ENCODE data around the gene NFIA.

Gene NFIA

DNA sequence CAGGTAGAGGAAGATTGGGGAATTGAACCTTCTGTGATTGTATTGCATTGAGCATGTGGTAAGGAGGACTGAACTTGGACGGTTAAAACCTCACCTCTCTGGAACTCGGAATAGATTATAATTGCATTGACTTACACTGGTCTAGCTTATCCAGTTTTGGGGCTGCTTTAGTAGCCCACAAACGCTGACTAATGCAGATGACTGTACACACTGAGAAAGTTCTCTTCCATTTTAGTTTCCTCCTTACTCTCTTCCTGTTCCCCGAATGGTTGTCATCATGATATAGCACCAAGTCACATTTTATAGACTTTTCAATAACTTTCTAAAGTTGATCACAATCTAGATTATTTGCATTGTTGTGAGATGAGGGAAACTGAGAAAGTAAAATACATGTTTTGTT lies 78.2 kb downstream of the NFIA start:
- Histone ChIP-seq H4K20me1 (ENCODE audit: insufficient read depth) (no peaks in the 10 kb centered on the region), H3K79me2 (ENCODE audit: insufficient read depth, low read depth) (no peaks in the 10 kb centered on the region), H3K4me2 (no peak overlapping the region), H3K4me1 (ENCODE audit: low read depth, poor library complexity, severe bottlenecking) (peaks cover 17% of the 10 kb centered on the region), H3K27me3 (ENCODE audit: insufficient read depth, low read depth) (peaks cover 42% of the 10 kb centered on the region; the same call in 1 of the 2 replicates), H3K9ac (no peak overlapping the region), H3K36me3 (ENCODE audit: insufficient read depth) (no peaks in the 10 kb centered on the region), H3K27ac (no peak overlapping the region), H2AFZ (ENCODE audit: low read depth) (no peak overlapping the region), H3K4me3 (IDR thresholded peaks at IDR 0.05; ENCODE audit: insufficient read depth, low read depth, low read length) (no peak overlapping the region)
- TF ChIP-seq, protein P1, sequence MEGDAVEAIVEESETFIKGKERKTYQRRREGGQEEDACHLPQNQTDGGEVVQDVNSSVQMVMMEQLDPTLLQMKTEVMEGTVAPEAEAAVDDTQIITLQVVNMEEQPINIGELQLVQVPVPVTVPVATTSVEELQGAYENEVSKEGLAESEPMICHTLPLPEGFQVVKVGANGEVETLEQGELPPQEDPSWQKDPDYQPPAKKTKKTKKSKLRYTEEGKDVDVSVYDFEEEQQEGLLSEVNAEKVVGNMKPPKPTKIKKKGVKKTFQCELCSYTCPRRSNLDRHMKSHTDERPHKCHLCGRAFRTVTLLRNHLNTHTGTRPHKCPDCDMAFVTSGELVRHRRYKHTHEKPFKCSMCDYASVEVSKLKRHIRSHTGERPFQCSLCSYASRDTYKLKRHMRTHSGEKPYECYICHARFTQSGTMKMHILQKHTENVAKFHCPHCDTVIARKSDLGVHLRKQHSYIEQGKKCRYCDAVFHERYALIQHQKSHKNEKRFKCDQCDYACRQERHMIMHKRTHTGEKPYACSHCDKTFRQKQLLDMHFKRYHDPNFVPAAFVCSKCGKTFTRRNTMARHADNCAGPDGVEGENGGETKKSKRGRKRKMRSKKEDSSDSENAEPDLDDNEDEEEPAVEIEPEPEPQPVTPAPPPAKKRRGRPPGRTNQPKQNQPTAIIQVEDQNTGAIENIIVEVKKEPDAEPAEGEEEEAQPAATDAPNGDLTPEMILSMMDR (conservative IDR thresholded peaks at IDR 0.05; ENCODE audit: low read depth, low read length), result no peak

- Histone ChIP-seq H4K20me1 (ENCODE audit: insufficient read depth) (no peaks in the 10 kb centered on the region), H3K4me2 (no peak overlapping the region), H3K79me2 (ENCODE audit: insufficient read depth, low read depth) (no peaks in the 10 kb centered on the region), H3K36me3 (ENCODE audit: insufficient read depth) (no peaks in the 10 kb centered on the region), H3K4me1 (ENCODE audit: low read depth, poor library complexity, severe bottlenecking) (peaks cover 9% of the 10 kb centered on the region), H3K9ac (no peak overlapping the region), H2AFZ (ENCODE audit: low read depth) (no peak overlapping the region), H3K4me3 (IDR thresholded peaks at IDR 0.05; ENCODE audit: insufficient read depth, low read depth, low read length) (no peak overlapping the region), H3K27me3 (ENCODE audit: insufficient read depth, low read depth) (peaks cover 25% of the 10 kb centered on the region; the same call in 1 of the 2 replicates), H3K27ac (no peak overlapping the region)
- TF ChIP-seq, protein P1 (conservative IDR thresholded peaks at IDR 0.05; ENCODE audit: low read depth, low read length), result no peak
Measured at GRCh38 chr1:61162520-61163258, 80.3 kb downstream of the NFIA start.

GRCh38 chr1:61163355-61163754 lies 81.0 kb downstream of the NFIA start:
- peaks cover 18% of the 10 kb centered on the region; the same call in 1 of the 2 replicates for H3K27me3 ChIP-seq (ENCODE audit: insufficient read depth, low read depth)
- H4K20me1 ChIP-seq (ENCODE audit: insufficient read depth), result no peaks in the 10 kb centered on the region
- H3K79me2 ChIP-seq (ENCODE audit: insufficient read depth, low read depth), result no peaks in the 10 kb centered on the region
- no peak overlapping the region for H3K27ac ChIP-seq
- no peak overlapping the region for H3K9ac ChIP-seq
- no peak overlapping the region for H3K4me3 ChIP-seq (IDR thresholded peaks at IDR 0.05; ENCODE audit: insufficient read depth, low read depth, low read length)
- H3K4me2 ChIP-seq, result no peak overlapping the region
- TF ChIP-seq, protein P1 (conservative IDR thresholded peaks at IDR 0.05; ENCODE audit: low read depth, low read length), result no peak
- no peaks in the 10 kb centered on the region for H3K36me3 ChIP-seq (ENCODE audit: insufficient read depth)
- H2AFZ ChIP-seq (ENCODE audit: low read depth), result no peak overlapping the region
- peaks cover 2% of the 10 kb centered on the region for H3K4me1 ChIP-seq (ENCODE audit: low read depth, poor library complexity, severe bottlenecking)

DNA sequence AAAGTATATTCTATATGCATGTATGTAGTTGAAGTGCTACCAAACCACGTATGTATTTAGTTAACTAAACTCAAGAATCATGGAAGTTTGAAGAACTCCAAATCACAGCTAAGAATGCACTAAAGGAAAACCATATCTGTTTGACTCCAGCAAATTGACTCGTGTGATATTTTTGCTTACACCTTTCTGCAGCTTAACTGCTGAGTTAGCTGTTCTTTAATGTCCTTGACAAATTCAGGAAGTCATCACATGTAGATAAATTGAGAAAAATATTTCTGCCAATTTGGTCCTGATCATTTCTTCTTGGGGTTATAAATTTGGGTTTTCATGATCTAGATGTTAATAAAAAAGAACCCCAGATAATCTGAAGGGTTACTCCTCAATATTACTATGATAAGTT lies 83.0 kb downstream of the NFIA start:
- TF ChIP-seq, protein P1 (conservative IDR thresholded peaks at IDR 0.05; ENCODE audit: low read depth, low read length), result no peak
- no peak overlapping the region for H3K9ac ChIP-seq
- no peak overlapping the region for H3K4me2 ChIP-seq
- H3K27me3 ChIP-seq (ENCODE audit: insufficient read depth, low read depth), result no peaks in the 10 kb centered on the region; the same call in 1 of the 2 replicates
- H4K20me1 ChIP-seq (ENCODE audit: insufficient read depth), result no peaks in the 10 kb centered on the region
- H3K27ac ChIP-seq, result no peak overlapping the region
- H2AFZ ChIP-seq (ENCODE audit: low read depth), result no peak overlapping the region
- no peaks in the 10 kb centered on the region for H3K79me2 ChIP-seq (ENCODE audit: insufficient read depth, low read depth)
- no peaks in the 10 kb centered on the region for H3K4me1 ChIP-seq (ENCODE audit: low read depth, poor library complexity, severe bottlenecking)
- no peak overlapping the region for H3K4me3 ChIP-seq (IDR thresholded peaks at IDR 0.05; ENCODE audit: insufficient read depth, low read depth, low read length)
- no peaks in the 10 kb centered on the region for H3K36me3 ChIP-seq (ENCODE audit: insufficient read depth)
